BLaER1 (cell line): ENCODE measurements around the gene VASH1.

Source experiments
- H3K27ac ChIP-seq: shearing (Covaris generic); formaldehyde crosslinking; 2 replicates; pipeline ENCODE4 v1.8.1; 2022
- H3K27me3 ChIP-seq: shearing (Covaris generic); formaldehyde crosslinking; 2 replicates; pipeline ENCODE4 v1.8.1; 2022
- H3K36me3 ChIP-seq: shearing (Covaris generic); formaldehyde crosslinking; 2 replicates; pipeline ENCODE4 v1.8.1; 2022
- H3K4me1 ChIP-seq: shearing (Covaris generic); formaldehyde crosslinking; 2 replicates; pipeline ENCODE4 v1.8.1; 2022
- H3K4me2 ChIP-seq: shearing (Covaris generic); formaldehyde crosslinking; 2 replicates; pipeline ENCODE4 v1.8.1; 2022
- H3K4me3 ChIP-seq: shearing (Covaris generic); formaldehyde crosslinking; 2 replicates; pipeline ENCODE4 v1.8.1; 2022
- H3K9ac ChIP-seq: shearing (Covaris generic); formaldehyde crosslinking; 2 replicates; pipeline ENCODE4 v1.8.1; 2022
- H3K9me3 ChIP-seq: shearing (Covaris generic); formaldehyde crosslinking; 2 replicates; pipeline ENCODE4 v1.8.1; 2022
- H4K20me1 ChIP-seq: shearing (Covaris generic); formaldehyde crosslinking; 2 replicates; pipeline ENCODE4 v1.8.1; 2022
- Cebpa-rat ChIP-seq: shearing (Covaris generic); IDR thresholded peaks from 2 replicates; pipeline ENCODE4 v1.8.1; 2022

The VASH1 gene

DNA sequence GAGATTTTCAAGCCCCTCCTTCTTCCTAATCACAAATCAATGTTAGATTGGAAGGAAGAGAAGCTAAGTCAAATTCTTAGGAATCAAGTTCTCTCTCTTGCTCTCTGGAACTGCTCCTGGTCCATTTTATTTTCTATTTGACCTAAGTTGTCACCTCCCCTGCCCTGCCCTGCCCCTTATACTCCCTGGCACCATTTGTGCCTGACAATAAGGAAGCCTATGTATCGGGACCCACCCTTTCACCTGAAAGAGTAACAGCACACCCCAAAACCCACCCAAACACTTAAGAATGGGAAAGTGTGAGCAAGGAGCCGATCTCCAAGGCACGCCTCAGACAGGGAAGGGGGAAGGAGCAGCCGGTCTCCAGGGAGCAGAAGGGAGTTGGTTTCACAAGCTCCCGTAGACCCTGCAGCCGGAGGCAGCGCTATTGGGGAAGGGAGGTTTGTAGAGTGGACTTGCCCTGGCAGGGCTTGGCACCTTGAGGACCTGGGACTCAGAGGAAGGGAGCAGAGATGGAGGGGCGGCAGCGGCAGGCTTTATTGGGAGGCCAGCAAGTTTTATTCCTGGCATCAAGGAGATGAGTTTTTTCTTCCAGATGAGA, 66.5 kb downstream of the VASH1 start:
- Histone ChIP-seq H3K4me3 (no peak overlapping the region), H3K27me3 (no peaks in the 10 kb centered on the region), H3K4me1 (no peaks in the 10 kb centered on the region), H3K27ac (no peak overlapping the region), H3K9ac (no peak overlapping the region), H3K9me3 (no peaks in the 10 kb centered on the region), H3K36me3 (no peaks in the 10 kb centered on the region), H4K20me1 (no peaks in the 10 kb centered on the region), H3K4me2 (no peak overlapping the region)
- no peak for TF ChIP-seq Cebpa-rat

GRCh38 chr14:76828339-76829012, 67.2 kb downstream of the VASH1 start:
- no peaks in the 10 kb centered on the region for H3K27me3 ChIP-seq
- H3K9ac ChIP-seq = no peak overlapping the region
- no peak overlapping the region for H3K27ac ChIP-seq
- H3K9me3 ChIP-seq = no peaks in the 10 kb centered on the region
- no peaks in the 10 kb centered on the region for H3K4me1 ChIP-seq
- TF ChIP-seq Cebpa-rat = no peak
- H3K4me2 ChIP-seq = no peak overlapping the region
- H3K4me3 ChIP-seq = no peak overlapping the region
- H4K20me1 ChIP-seq = no peaks in the 10 kb centered on the region
- H3K36me3 ChIP-seq = no peaks in the 10 kb centered on the region

DNA sequence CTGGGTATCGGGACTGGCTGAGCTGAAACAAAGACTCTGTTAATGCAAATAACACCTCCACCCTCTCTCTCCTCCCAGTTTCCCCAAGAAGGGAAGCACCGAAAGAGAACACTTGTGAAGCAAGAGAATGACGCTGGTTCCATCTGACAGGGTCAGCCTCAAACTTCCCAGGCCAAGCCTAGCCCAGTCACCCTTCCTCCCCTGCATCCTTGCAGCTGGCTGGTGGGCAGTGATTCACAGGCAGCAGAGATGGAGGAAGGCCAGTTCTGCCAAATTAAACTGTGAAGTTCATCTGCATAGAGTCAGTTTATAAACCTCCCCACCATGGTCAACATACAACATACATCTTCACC, 67.7 kb downstream of the VASH1 start:
- no peaks in the 10 kb centered on the region for H4K20me1 ChIP-seq
- H3K4me2 ChIP-seq = no peak overlapping the region
- no peaks in the 10 kb centered on the region for H3K4me1 ChIP-seq
- H3K9me3 ChIP-seq = no peaks in the 10 kb centered on the region
- no peaks in the 10 kb centered on the region for H3K36me3 ChIP-seq
- H3K9ac ChIP-seq = no peak overlapping the region
- no peak for TF ChIP-seq Cebpa-rat
- no peaks in the 10 kb centered on the region for H3K27me3 ChIP-seq
- H3K27ac ChIP-seq = no peak overlapping the region
- H3K4me3 ChIP-seq = no peak overlapping the region

DNA sequence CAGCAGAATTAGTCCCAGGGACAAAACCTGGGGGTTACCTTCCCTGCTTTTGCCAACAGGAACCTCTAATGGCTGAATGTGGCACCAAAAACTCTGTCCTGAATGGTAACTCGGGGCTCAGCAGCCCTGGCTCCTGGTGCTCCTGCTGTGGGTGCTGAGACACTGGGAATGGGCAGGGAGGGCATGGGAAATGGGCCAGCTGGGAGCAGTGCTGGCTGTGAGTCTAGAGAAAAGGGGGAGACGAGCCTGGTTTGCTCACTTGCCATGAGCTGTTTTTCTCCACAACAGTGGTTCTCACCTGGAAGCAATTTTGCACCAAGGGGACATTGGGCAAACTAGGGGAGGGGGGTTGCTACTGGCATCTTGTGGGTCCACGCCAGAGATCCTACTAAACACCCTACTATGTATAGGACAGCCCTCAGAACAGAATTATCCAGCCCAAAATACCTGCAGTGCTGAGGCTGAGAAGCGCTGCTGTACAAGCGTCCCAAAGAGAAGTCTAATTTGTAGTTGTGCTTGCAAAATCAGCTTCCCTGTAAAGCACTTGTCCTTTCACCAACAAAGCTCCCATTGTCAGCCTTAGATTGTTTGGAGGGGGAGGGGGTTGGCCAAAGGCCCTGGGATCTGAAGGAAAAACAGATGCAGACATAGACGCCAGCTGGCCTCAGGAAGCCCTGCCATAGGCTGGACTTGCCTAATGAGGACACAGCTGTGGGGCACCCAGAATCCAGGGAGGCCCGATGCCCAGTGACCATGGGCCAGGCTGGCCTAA, 68.6 kb downstream of the VASH1 start:
- no peak for TF ChIP-seq Cebpa-rat
- no peaks in the 10 kb centered on the region for H4K20me1 ChIP-seq
- no peak overlapping the region for H3K4me3 ChIP-seq

DNA sequence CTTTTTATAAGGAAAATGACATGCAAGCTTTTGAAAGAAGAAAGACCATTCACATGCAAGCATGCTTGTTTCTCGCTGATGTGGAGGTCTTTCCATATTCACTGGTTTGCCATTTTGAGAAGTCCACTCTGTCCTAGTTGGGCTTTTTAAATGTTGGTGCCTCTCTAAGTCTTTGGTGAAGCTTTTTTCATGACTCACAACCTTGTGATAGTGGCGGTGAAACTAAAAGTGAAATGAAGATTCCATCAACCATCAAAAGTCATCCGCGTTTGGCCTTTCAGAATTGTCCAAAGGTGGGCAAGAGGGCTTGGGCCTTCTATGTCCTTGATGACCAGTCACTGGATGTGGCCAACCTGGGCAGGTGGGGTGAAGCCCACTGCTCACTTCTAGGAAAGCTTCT, 69.3 kb downstream of the VASH1 start:
- Histone ChIP-seq H3K27ac (no peak overlapping the region), H3K36me3 (no peaks in the 10 kb centered on the region), H3K4me2 (no peak overlapping the region), H3K4me3 (no peak overlapping the region), H3K9ac (no peak overlapping the region), H3K4me1 (no peaks in the 10 kb centered on the region), H3K27me3 (no peaks in the 10 kb centered on the region), H4K20me1 (no peaks in the 10 kb centered on the region), H3K9me3 (no peaks in the 10 kb centered on the region)
- no peak for TF ChIP-seq Cebpa-rat

More for the DNA sequence above, 68.6 kb downstream of the VASH1 start:
- no peak overlapping the region for H3K27ac ChIP-seq
- H3K36me3 ChIP-seq = no peaks in the 10 kb centered on the region
- H3K9me3 ChIP-seq = no peaks in the 10 kb centered on the region
- no peaks in the 10 kb centered on the region for H3K4me1 ChIP-seq
- H3K27me3 ChIP-seq = no peaks in the 10 kb centered on the region
- no peak overlapping the region for H3K9ac ChIP-seq
- H3K4me2 ChIP-seq = no peak overlapping the region

GRCh38 chr14:76832503-76832988, 71.3 kb downstream of the VASH1 start:
- no peaks in the 10 kb centered on the region for H3K4me1 ChIP-seq
- H3K4me2 ChIP-seq = no peak overlapping the region

More at GRCh38 chr14:76832503-76832988, 71.3 kb downstream of the VASH1 start:
- no peak overlapping the region for H3K27ac ChIP-seq
- no peaks in the 10 kb centered on the region for H3K9me3 ChIP-seq
- H3K36me3 ChIP-seq = no peaks in the 10 kb centered on the region
- no peaks in the 10 kb centered on the region for H3K27me3 ChIP-seq
- H3K9ac ChIP-seq = no peak overlapping the region
- no peaks in the 10 kb centered on the region for H4K20me1 ChIP-seq
- no peak overlapping the region for H3K4me3 ChIP-seq
- no peak for TF ChIP-seq Cebpa-rat
